HCT116 (cell line): ENCODE data around the gene FCER1G.

Source experiments
- CTCF ChIP-seq, 3 experiments: fragments of 200-600 bp in 1 of 3; sonication (generic) in 1 of 3; IDR thresholded peaks in 2 of 3; conservative IDR thresholded peaks in 1 of 3; 2 replicates each; pipeline ENCODE4 v1.5.1; 2012 to 2017; ENCODE audit warnings: low read depth in 2 of 3, low read length in 2 of 3, antibody characterized with exemption in 1 of 3, borderline replicate concordance in 1 of 3, control low read depth in 1 of 3, mild to moderate bottlenecking in 1 of 3, mixed read lengths in 1 of 3, mixed run types in 1 of 3, moderate library complexity in 1 of 3; ENCODE audit not compliant: insufficient read depth in 1 of 3
- EZH2 ChIP-seq: fragments of 200-600 bp; sonication (generic); IDR thresholded peaks from 2 replicates; pipeline ENCODE4 v1.6.1; 2017; ENCODE audit warnings: antibody characterized with exemption, mixed run types
- FOSL1 ChIP-seq: IDR thresholded peaks from 2 replicates; pipeline ENCODE4 v1.6.1; 2012; ENCODE audit warnings: low read depth
- JUND ChIP-seq: IDR thresholded peaks from 2 replicates; pipeline ENCODE4 v1.6.1; 2012
- POLR2A ChIP-seq: IDR thresholded peaks from 2 replicates; pipeline ENCODE4 v1.7.0; 2011; ENCODE audit warnings: borderline replicate concordance; ENCODE audit not compliant: insufficient read depth, insufficient read length; ENCODE audit errors: extremely low read depth
- POLR2AphosphoS5 ChIP-seq: IDR thresholded peaks from 2 replicates; pipeline ENCODE4 v1.6.1; 2011; ENCODE audit warnings: mild to moderate bottlenecking, low read depth, low read length, moderate library complexity
- RAD21 ChIP-seq: IDR thresholded peaks from 2 replicates; pipeline ENCODE4 v1.6.1; 2012; ENCODE audit warnings: low read depth, mild to moderate bottlenecking
- SP1 ChIP-seq: IDR thresholded peaks from 2 replicates; pipeline ENCODE4 v1.6.1; 2012; ENCODE audit warnings: low read depth
- YY1 ChIP-seq: IDR thresholded peaks from 2 replicates; pipeline ENCODE4 v1.6.1; 2011; ENCODE audit warnings: low read length, low read depth, moderate library complexity, mild to moderate bottlenecking; ENCODE audit not compliant: insufficient replicate concordance; ENCODE audit errors: extremely low read depth
- ZFX ChIP-seq: fragments of 450-650 bp; IDR thresholded peaks from 2 replicates; pipeline ENCODE4 v1.6.1; 2017

GRCh38 chr1:161233102-161233501, 18.0 kb downstream of the FCER1G start:
- TF ChIP-seq CTCF (IDR thresholded peaks at IDR 0.05 in 2 of 3, conservative IDR thresholded peaks at IDR 0.05 in 1 of 3; ENCODE audit: borderline replicate concordance in 1 of 3, insufficient read depth in 1 of 3, low read depth in 2 of 3, low read length in 2 of 3) = no peak
- TF ChIP-seq ZFX = no peak
- TF ChIP-seq POLR2A = no peak
- TF ChIP-seq EZH2 = no peak
- no peak for TF ChIP-seq SP1
- TF ChIP-seq YY1 = no peak
- no peak for TF ChIP-seq FOSL1
- no peak for TF ChIP-seq RAD21
- no peak for TF ChIP-seq POLR2AphosphoS5
- no peak for TF ChIP-seq JUND
